Ishikawa (cell line): ENCODE measurements around the gene MTCP1.

ENCODE experiments used
- CEBPB ChIP-seq: IDR thresholded peaks from 2 replicates; pipeline ENCODE4 v1.6.1; 2012
- CREB1 ChIP-seq: IDR thresholded peaks from 2 replicates; pipeline ENCODE4 v1.6.1; 2012; ENCODE audit warnings: low read depth
- EGR1 ChIP-seq: IDR thresholded peaks from 2 replicates; pipeline ENCODE4 v1.6.1; 2012
- EP300 ChIP-seq: IDR thresholded peaks from 2 replicates; pipeline ENCODE4 v1.6.1; 2012; ENCODE audit warnings: borderline replicate concordance
- FOXM1 ChIP-seq: IDR thresholded peaks from 2 replicates; pipeline ENCODE4 v1.6.1; 2012; ENCODE audit warnings: low read depth, borderline replicate concordance
- MAX ChIP-seq: IDR thresholded peaks from 2 replicates; pipeline ENCODE4 v1.6.1; 2012
- NFIC ChIP-seq: IDR thresholded peaks from 2 replicates; pipeline ENCODE4 v1.6.1; 2012
- RAD21 ChIP-seq: IDR thresholded peaks from 2 replicates; pipeline ENCODE4 v1.6.1; 2012; ENCODE audit warnings: low read depth
- REST ChIP-seq: IDR thresholded peaks from 2 replicates; pipeline ENCODE4 v1.6.1; 2012; ENCODE audit warnings: low read depth, mild to moderate bottlenecking
- TAF1 ChIP-seq: IDR thresholded peaks from 2 replicates; pipeline ENCODE4 v1.6.1; 2012; ENCODE audit warnings: low read depth, mild to moderate bottlenecking
- TCF12 ChIP-seq: IDR thresholded peaks from 2 replicates; pipeline ENCODE4 v1.6.1; 2012; ENCODE audit warnings: low read depth
- TEAD4 ChIP-seq: IDR thresholded peaks from 2 replicates; pipeline ENCODE4 v1.6.1; 2012
- USF1 ChIP-seq: IDR thresholded peaks from 2 replicates; pipeline ENCODE4 v1.6.1; 2012
- YY1 ChIP-seq: IDR thresholded peaks from 2 replicates; pipeline ENCODE4 v1.6.1; 2012; ENCODE audit warnings: low read depth

- TF ChIP-seq EGR1 (no peak), RAD21 (no peak), YY1 (no peak), EP300 (no peak), FOXM1 (no peak), CEBPB (no peak), CREB1 (no peak), USF1 (no peak), REST (no peak), TCF12 (no peak), NFIC (no peak), TAF1 (no peak), TEAD4 (no peak), MAX (no peak)
These were observed 35.2 kb downstream of the MTCP1 start for GRCh38 chrX:155035688-155036087.
